NCI-H2107 treated with DMSO at 0.1 percent for 48 hours (cell line): ENCODE data around the gene CBLC.
"Not testable (repeated sequence)": the region's sequence is repeated elsewhere in the genome, so short reads cannot be mapped to it uniquely, and the experiment has no call there.

ENCODE experiments used
- DNase-seq: peaks from one replicate; lab custom pipeline; 2025; ENCODE audit not compliant: unreplicated experiment; lab: John Stamatoyannopoulos, UW

Gene CBLC

DNA sequence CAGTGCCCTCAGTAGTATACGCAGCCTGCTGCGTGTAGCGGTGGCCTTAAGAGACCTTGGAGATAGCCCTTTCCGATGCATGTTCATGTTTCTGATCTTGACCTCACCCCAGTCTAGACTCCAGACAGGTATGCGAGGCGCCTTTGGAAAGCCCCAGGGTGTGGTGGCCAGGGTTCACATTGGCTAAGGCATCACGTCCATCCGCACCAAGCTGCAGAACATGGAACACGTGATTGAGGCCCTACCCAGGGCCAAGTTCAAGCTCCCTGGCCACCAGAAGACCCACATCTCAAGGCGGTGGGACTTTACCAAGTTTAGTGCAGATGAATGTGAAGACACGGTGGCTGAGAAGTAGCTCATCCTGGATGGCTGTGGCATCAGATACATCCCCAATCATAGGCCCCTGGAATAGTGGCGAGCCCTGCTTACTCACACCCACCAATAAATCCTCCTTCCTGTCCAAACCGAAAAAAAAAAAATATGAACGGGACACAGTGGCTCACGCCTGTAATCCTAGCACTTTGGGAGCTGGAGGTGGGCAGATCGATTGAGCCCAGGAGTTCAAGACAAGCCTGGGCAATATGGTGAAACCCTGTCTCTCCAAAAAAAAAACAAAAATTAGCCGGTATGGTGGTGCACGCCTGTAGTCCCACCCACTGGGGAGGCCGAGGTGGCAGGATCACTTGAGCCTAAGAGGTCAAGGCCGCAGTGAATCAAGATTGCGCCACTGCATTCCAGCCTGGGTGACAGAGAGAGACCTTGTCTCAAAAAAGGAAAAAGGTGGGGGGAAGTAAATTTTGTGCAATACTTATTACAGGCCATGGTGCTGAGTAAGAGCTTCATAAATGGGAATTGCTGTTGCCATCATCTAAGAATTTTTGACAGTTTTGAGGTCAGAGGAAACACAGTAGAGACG, 12.4 kb upstream of the CBLC start:
- DNase-seq: no peak

GRCh38 chr19:44765949-44766335, 11.7 kb upstream of the CBLC start:
- DNase-seq: no peak

DNA sequence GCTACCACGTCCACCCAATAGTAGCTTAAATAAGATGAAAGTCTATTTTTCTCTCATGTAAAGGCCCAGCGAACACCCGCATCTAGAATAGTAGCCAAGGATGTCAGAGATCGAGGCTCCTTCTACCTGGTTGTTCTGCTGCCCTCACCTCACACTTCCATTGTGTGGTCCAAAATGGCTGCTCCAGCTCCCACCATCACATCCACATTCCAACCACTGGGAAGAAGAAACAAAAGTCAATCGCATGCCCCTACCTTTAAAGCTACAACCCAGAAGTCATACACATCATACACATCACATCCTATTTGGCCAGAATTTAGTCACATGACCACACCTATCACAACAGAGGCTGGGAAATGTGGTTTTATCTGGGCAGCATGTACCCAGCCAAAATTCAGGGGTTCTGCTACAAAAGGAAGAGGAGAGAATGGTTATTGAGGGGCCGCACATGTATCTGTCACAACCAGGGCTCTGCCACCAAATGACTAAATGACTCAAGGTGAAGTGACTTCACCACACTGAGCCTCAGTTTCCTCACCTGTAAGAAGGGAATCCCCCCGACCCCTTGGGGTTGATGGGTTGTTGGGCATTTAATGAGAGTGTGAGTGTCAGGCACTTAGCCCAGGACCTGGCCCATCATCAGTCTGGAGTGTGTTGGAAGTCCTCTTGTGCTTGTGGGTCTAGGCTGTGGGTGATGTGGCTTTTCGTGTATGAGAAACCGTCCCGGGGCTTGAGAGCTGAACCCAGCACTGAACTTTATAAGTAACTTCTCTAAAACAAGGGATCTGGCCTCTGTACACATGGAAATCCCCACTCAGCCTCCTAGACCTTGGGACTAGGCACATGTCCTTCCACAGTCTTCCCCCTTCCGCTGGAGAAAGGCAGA, 10.2 kb upstream of the CBLC start:
- DNase-seq: no peak

- DNase-seq: peak; percentile 88
Observed at GRCh38 chr19:44770550-44771257, 7.0 kb upstream of the CBLC start.

- not testable (repeated sequence) for DNase-seq
Observed at GRCh38 chr19:44772144-44772543, 5.5 kb upstream of the CBLC start.

DNA sequence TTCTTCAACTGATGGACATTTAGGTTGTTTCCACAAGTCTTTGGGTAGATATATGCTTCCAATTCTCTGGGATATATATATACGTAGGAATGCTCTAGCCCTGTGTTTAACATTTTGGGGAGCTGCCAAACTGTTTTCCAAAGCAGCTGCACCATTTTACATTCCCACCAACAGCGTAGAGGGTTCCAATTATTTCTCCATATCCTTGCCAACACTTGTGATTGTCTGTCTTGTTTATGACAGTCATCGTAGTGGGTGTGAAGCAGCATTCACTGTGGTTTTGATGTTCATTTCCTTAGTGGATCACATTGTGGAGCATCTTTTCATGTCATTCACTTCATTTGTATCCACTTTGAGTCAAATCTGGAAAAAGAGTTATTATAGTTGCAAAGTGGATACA, 4.7 kb upstream of the CBLC start:
- DNase-seq: no peak

DNA sequence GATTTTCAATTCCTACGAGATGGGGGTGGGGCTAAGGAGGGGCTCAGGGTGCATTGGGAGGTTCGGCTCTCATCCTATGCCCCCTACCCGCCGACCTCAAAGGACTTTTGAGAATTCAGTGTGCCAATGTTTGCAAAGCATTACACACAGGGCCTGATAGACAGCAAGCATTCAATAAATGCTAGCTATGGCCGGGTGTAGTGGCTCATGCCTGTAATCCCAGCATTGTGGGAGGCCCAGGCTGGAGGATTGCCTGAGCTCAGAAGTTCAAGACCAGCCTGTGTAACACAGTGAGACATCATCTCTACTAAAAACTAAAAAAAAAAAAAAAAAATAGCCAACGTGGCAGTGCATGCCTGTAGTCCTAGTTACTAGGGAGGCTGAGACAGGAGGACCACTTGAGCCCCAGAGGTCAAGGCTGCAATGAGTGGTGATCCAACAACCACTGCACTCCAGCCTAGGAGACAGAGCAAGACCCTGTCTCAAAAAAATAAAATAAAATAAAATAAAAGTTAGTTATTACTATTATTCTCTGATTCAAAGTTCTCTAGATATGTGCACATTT, 1.9 kb upstream of the CBLC start:
- no peak for DNase-seq

- no peak for DNase-seq
Observed at GRCh38 chr19:44776402-44777096, 1.1 kb upstream of the CBLC start.

GRCh38 chr19:44779150-44779549, 1.5 kb downstream of the CBLC start:
- no peak for DNase-seq

- not testable (repeated sequence) for DNase-seq
Observed at GRCh38 chr19:44781694-44782093, 4.0 kb downstream of the CBLC start.

DNA sequence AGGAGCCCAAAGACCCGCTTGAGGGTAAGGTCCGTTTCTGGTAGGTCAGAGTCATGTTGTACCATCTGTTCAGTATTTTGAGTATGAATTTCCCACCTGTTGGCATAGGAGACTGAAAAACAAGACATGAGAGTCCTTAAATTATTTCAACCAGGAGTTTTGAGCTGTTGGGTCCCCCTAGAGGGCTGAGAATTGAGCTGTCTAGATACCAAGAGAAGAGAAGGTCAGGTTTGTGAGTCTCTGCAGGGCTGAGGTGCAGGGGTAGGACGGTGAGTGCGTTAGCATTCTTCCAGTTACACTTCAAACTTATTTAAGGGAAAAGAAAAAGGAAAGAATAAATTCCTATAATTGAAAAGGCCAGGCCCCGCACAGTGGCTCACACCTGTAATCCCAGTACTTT, 5.0 kb downstream of the CBLC start:
- DNase-seq: no peak

DNA sequence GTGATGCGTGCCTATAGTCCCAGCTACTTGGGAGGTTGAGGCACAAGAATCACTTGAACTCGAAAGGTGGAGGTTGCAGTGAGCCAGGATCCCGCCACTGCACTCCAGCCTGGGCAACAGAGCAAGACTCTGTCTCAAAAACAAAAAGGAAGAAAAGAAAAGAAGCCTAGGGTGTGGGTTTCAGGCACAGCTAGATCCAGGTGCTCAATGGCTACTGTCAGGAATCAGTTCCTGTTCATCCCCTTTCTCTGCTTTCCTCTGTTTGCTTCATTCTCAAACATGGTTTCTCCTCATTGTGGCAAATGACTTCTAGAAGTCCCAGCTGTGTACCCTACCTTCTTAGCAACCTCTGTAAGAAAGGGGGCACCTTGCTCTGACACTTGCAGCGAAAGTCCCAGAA, 5.9 kb downstream of the CBLC start:
- no peak for DNase-seq

DNA sequence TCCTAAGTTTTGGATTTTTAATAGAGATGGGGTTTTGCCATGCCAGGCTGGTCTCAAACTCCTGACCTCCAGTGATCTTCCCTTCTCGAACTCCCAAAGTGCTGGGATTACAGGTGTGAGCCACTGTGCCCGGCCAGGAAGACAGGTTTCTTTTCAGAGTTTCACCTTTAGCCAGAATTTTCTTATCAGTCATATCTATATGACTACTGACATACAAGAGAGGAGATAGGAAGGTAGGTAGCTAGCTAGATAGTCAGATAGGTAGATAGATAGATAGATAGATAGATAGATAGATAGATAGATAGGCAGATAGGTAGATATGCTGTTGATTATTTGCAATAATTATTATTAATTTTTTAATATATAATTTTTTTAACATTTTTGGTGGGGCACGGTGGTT, 7.6 kb downstream of the CBLC start:
- no peak for DNase-seq

DNA sequence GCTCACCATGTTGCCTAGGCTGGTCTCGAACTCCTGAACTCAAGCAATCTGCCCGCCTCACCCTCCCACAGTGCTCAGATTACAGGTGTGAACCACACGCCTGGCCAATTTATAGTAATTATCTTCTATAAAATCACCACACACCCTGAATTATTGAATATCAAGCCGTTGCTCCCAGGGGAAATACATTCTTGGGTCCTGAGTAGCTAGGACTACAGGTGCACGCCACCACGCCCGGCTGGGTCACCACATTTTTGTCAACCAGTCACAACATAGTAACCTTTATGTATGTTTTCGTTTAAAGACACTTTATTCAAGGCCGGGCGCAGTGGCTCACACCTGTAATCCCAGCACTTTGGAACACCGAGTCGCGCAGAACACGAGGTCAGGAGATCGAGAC, 8.3 kb downstream of the CBLC start:
- DNase-seq: no peak

DNA sequence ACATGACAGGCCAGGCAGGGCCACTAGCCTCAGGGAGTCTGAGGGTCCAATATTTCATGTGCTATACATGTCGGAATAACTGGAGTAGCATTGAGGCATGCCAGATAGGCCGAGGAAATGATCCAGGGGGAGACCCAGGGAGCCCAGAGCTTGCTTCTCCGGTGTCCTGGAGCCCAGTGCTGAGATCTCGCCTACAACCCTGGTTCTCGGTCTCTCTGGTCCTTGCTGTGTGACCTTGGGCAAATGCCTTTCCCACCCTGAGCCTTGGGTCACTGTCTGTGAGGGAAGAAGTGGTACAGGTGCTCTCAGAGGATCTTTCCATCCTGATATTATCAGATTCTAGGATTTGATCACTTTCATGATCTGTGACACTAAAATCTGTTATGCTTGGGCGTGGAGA, 11.3 kb downstream of the CBLC start:
- DNase-seq: no peak

DNA sequence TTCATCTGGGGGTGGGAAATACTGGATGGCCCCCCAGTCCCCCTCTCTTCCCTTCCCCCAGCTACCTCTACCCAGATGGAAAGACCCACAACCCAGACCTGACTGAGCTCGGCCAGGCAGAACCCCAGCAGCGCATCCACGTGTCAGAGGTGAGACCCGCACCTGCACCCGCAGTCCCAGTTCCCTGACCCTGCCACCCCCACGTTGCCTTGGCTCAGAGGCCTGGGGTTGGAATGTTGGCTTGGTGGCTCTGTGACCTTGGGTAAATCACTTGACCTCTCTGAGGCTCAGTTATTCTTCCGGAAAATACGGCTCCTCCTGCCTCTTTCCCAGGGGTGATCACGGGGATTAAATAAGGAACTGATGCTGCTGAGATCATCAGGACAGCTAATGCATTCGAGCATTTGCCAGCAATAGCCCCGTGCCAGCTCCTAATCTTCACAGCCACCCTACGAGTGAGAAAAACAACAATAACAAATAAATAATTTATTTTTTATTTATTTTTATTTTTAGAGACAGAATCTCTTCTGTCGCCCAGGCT, 12.3 kb downstream of the CBLC start:
- no peak for DNase-seq

DNA sequence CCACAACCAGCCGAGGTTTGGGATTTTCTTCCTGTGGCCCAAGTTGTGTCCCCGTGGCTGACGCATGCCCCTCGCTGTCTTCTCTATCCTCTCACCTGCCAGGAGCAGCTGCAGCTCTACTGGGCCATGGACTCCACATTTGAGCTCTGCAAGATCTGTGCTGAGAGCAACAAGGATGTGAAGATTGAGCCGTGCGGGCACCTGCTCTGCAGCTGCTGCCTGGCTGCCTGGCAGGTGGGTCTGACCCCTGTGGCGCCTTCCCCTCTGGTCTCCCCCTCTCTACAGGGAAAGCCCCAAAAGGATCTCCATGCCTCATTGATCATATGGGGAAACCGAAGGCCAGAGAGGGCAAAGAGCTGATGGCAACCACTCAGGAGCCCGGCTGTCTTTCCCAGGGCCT, 14.6 kb downstream of the CBLC start:
- peak; percentile 83 for DNase-seq

- no peak for DNase-seq
Observed at GRCh38 chr19:44794610-44795009, 16.9 kb downstream of the CBLC start.

GRCh38 chr19:44795398-44795987, 17.8 kb downstream of the CBLC start:
- DNase-seq: no peak

GRCh38 chr19:44796701-44797115, 19.0 kb downstream of the CBLC start:
- peak; percentile 61 for DNase-seq
